Measurements from ENCODE around the gene SOX12.

DNA sequence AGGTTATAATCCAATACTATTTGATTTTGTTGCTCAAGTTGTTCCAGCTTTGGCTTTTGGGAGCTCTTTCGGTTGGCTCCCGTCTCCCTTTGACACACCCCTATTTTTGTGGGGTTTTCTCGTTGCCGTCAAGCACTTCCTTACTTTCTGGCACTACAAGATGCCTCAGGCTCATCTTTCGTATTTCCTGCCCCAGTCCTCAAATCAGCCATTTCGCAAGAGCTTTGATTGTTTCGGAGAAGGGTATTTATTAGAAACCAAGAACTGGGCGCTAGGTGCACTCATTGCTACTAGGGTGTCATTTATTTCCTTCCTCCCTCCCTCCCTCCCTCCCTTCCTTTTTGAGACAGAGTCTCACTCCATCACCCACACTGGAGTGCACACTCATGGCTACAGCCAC is 13.3 kb upstream of the SOX12 start:
- TF ChIP-seq, protein P1, sequence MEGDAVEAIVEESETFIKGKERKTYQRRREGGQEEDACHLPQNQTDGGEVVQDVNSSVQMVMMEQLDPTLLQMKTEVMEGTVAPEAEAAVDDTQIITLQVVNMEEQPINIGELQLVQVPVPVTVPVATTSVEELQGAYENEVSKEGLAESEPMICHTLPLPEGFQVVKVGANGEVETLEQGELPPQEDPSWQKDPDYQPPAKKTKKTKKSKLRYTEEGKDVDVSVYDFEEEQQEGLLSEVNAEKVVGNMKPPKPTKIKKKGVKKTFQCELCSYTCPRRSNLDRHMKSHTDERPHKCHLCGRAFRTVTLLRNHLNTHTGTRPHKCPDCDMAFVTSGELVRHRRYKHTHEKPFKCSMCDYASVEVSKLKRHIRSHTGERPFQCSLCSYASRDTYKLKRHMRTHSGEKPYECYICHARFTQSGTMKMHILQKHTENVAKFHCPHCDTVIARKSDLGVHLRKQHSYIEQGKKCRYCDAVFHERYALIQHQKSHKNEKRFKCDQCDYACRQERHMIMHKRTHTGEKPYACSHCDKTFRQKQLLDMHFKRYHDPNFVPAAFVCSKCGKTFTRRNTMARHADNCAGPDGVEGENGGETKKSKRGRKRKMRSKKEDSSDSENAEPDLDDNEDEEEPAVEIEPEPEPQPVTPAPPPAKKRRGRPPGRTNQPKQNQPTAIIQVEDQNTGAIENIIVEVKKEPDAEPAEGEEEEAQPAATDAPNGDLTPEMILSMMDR (IDR thresholded peaks at IDR 0.05 in 2 of 3, conservative IDR thresholded peaks at IDR 0.05 in 1 of 3; ENCODE audit: borderline replicate concordance in 1 of 3, insufficient read depth in 1 of 3, low read depth in 2 of 3, low read length in 2 of 3), result no peak
- no peak for TF ChIP-seq CBX3 (IDR thresholded peaks at IDR 0.05; ENCODE audit: low read depth)
- TF ChIP-seq POLR2A (IDR thresholded peaks at IDR 0.05; ENCODE audit: borderline replicate concordance, extremely low read depth, insufficient read depth, insufficient read length), result no peak

All from HCT116 (cell line).